ES-I3 (cell line): Measurements from ENCODE around the gene CLIC5.

Experiments
- H3K36me3 ChIP-seq: 2 replicates; pipeline ENCODE4 v1.6.1; 2013; ENCODE audit warnings: mild to moderate bottlenecking, low read length, control low read depth, moderate library complexity; ENCODE audit not compliant: insufficient read depth
- H3K4me1 ChIP-seq: 2 replicates; pipeline ENCODE4 v1.6.1; 2013; ENCODE audit warnings: mild to moderate bottlenecking, control low read depth, low read length; ENCODE audit not compliant: insufficient read depth
- H3K9ac ChIP-seq: 2 replicates; pipeline ENCODE4 v1.6.1; 2013; ENCODE audit warnings: low read depth, mild to moderate bottlenecking, low read length, moderate library complexity
- H3K9me3 ChIP-seq: 2 replicates; pipeline ENCODE4 v1.6.1; 2013; ENCODE audit warnings: mild to moderate bottlenecking, low read length, moderate library complexity; ENCODE audit not compliant: control insufficient read depth, insufficient read depth

The CLIC5 gene

GRCh38 chr6:45997875-45998506 is 17.7 kb downstream of the CLIC5 start:
- Histone ChIP-seq H3K9me3 (no peaks in the 10 kb centered on the region), H3K9ac (no peak overlapping the region), H3K36me3 (no peaks in the 10 kb centered on the region), H3K4me1 (0 out of 2 replicates have a peak, but pooled peaks cover 3% of the 10 kb centered on the region)

- Histone ChIP-seq H3K9ac (no peak overlapping the region), H3K4me1 (no peaks in the 10 kb centered on the region), H3K36me3 (no peaks in the 10 kb centered on the region), H3K9me3 (no peaks in the 10 kb centered on the region)
Measured at GRCh38 chr6:45991189-45991588, 24.5 kb downstream of the CLIC5 start.

GRCh38 chr6:45990162-45990561 is 25.5 kb downstream of the CLIC5 start:
- Histone ChIP-seq H3K9ac (no peak overlapping the region), H3K9me3 (no peaks in the 10 kb centered on the region), H3K4me1 (no peaks in the 10 kb centered on the region), H3K36me3 (no peaks in the 10 kb centered on the region)

- Histone ChIP-seq H3K4me1 (no peaks in the 10 kb centered on the region), H3K9me3 (no peaks in the 10 kb centered on the region), H3K36me3 (no peaks in the 10 kb centered on the region), H3K9ac (no peak overlapping the region)
Measured at GRCh38 chr6:45988635-45989034, 27.0 kb downstream of the CLIC5 start.

GRCh38 chr6:45987856-45988255 is 27.8 kb downstream of the CLIC5 start:
- H3K9ac ChIP-seq: no peak overlapping the region
- H3K4me1 ChIP-seq: no peaks in the 10 kb centered on the region
- H3K9me3 ChIP-seq: no peaks in the 10 kb centered on the region
- H3K36me3 ChIP-seq: no peaks in the 10 kb centered on the region

GRCh38 chr6:45986746-45987274 is 28.9 kb downstream of the CLIC5 start:
- Histone ChIP-seq H3K9me3 (no peaks in the 10 kb centered on the region), H3K36me3 (no peaks in the 10 kb centered on the region), H3K9ac (no peak overlapping the region), H3K4me1 (no peaks in the 10 kb centered on the region)

GRCh38 chr6:45984788-45985425 is 30.8 kb downstream of the CLIC5 start:
- H3K4me1 ChIP-seq: no peaks in the 10 kb centered on the region
- H3K9ac ChIP-seq: no peak overlapping the region
- no peaks in the 10 kb centered on the region for H3K9me3 ChIP-seq
- no peaks in the 10 kb centered on the region for H3K36me3 ChIP-seq

- Histone ChIP-seq H3K4me1 (no peaks in the 10 kb centered on the region), H3K9me3 (no peaks in the 10 kb centered on the region), H3K36me3 (no peaks in the 10 kb centered on the region), H3K9ac (no peak overlapping the region)
Measured at GRCh38 chr6:45984347-45984746, 31.3 kb downstream of the CLIC5 start.

GRCh38 chr6:45983062-45983461 is 32.6 kb downstream of the CLIC5 start:
- H3K4me1 ChIP-seq: no peaks in the 10 kb centered on the region
- no peak overlapping the region for H3K9ac ChIP-seq
- no peaks in the 10 kb centered on the region for H3K36me3 ChIP-seq
- H3K9me3 ChIP-seq: no peaks in the 10 kb centered on the region

GRCh38 chr6:45982280-45983036 is 33.2 kb downstream of the CLIC5 start:
- Histone ChIP-seq H3K4me1 (no peaks in the 10 kb centered on the region), H3K9me3 (no peaks in the 10 kb centered on the region), H3K9ac (no peak overlapping the region), H3K36me3 (no peaks in the 10 kb centered on the region)

GRCh38 chr6:45981046-45981445 is 34.6 kb downstream of the CLIC5 start:
- Histone ChIP-seq H3K4me1 (no peaks in the 10 kb centered on the region), H3K9ac (no peak overlapping the region)

GRCh38 chr6:45979311-45979710 is 36.3 kb downstream of the CLIC5 start:
- Histone ChIP-seq H3K36me3 (no peaks in the 10 kb centered on the region), H3K9me3 (no peaks in the 10 kb centered on the region; the same call in 1 of the 2 replicates), H3K9ac (no peak overlapping the region), H3K4me1 (no peaks in the 10 kb centered on the region)

More at GRCh38 chr6:45981046-45981445, 34.6 kb downstream of the CLIC5 start:
- H3K36me3 ChIP-seq: no peaks in the 10 kb centered on the region
- H3K9me3 ChIP-seq: no peaks in the 10 kb centered on the region

GRCh38 chr6:45974596-45974995 is 41.1 kb downstream of the CLIC5 start:
- no peak overlapping the region for H3K9ac ChIP-seq
- no peaks in the 10 kb centered on the region for H3K4me1 ChIP-seq
- H3K9me3 ChIP-seq: no peaks in the 10 kb centered on the region; the same call in 1 of the 2 replicates
- no peaks in the 10 kb centered on the region for H3K36me3 ChIP-seq

GRCh38 chr6:45972795-45973503 is 42.7 kb downstream of the CLIC5 start:
- no peaks in the 10 kb centered on the region for H3K36me3 ChIP-seq
- no peaks in the 10 kb centered on the region; the same call in 1 of the 2 replicates for H3K9me3 ChIP-seq
- H3K9ac ChIP-seq: no peak overlapping the region
- no peaks in the 10 kb centered on the region for H3K4me1 ChIP-seq
